ENCODE data around the gene TRMT5. TPM values are rescaled to one million over a fixed set of nuclear protein-coding genes. Genes with fewer than 3 reads are reported as not detected.

TRMT5 gene
- total RNA-seq, 1 experiment from 2014 or later, result 17.6 TPM

DNA sequence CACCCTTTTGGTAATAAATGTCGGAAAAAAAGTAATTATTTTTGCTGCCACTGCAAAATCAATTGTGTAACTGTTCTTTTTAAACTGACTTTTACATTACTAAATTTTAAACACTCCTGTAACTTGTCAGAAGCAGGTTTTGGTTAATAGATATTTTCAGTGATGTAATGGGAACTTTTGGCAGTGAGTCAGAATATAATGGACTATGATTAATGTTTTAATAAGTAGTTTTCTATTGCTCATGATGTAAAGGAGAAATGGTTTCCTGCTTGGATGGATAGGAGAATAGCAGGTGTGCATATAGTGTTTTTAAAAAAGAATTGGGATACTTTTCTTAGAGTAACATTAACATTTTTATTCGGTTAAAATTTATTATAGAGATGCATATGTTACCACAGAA lies 58.8 kb downstream of the TRMT5 start:
- Mint-ChIP-seq H3K27ac (no peak overlapping the region), H3K36me3 (no peaks in the 10 kb centered on the region), H3K27me3 (ENCODE audit: low read depth) (no peaks in the 10 kb centered on the region), H3K4me3 (no peak overlapping the region), H3K4me1 (no peaks in the 10 kb centered on the region), H3K9me3 (no peaks in the 10 kb centered on the region)
- ChIA-PET CTCF (no interaction called here), POLR2A (no interaction called here)
- ATAC-seq (no peak), DNase-seq (ENCODE audit: low spot score) (no peak)
- TF ChIP-seq ATF1 (CRISPR knock-in tag; IDR thresholded peaks at IDR 0.05) (no peak), HMGA2 (CRISPR knock-in tag; IDR thresholded peaks at IDR 0.05) (no peak)

Other genes with a start within 250 kb of the TRMT5 start
- 55.2 to 59.0 TPM (median 56.0 TPM) in 3 replicates for gene MNAT1, start 246.3 kb downstream of the TRMT5 start, total RNA-seq (2021)
- gene SLC38A6, start 166 bp upstream of the TRMT5 start, total RNA-seq (2021), result 8.7 to 11.7 TPM (median 8.8 TPM) in 3 replicates

All from WTC11 (cell line).